Measurements from ENCODE around the gene LAMP2.

The LAMP2 gene

DNA sequence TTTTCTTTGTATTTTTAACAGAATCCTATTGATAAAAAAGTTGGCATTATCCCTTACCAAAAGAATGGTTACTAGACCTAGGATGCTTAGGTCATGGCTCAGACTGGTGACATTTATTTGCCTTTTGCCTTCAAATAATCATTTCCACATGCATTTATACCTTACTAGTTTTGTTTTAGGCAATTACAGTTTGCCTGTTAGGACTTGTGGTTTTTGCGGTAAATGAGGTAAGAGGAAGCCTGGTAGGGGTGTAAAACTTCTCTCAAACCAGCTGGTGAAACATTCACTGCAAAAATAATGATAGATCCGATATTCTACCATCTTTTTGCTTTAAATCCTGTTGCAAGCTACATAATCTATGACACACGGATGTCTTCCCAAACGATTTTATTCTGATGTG, 12.1 kb downstream of the LAMP2 start:
- no peak for DNase-seq (ENCODE audit: low spot score)

GRCh38 chrX:120453985-120454384, 15.1 kb downstream of the LAMP2 start:
- no peak for DNase-seq (ENCODE audit: low spot score)

DNA sequence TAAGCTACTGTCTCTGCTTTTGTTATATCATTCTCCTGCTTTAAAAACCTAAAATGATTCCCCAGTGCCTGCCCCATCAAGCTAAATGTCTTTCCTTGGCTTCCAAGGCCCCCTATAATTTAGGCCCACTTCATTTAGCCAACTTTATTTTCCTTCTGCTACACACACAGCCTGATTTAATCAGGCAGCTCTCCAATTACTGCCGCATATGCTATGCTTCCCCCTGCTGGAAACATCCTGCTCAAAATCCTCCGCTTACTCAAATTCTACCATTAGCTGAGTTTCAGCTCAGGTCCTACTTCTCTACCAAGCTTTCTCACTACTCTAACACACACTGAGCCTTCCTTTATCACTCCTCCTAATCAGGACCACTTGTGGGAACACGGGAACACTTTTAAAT, 17.0 kb downstream of the LAMP2 start:
- DNase-seq (ENCODE audit: low spot score): peak; percentile 50

DNA sequence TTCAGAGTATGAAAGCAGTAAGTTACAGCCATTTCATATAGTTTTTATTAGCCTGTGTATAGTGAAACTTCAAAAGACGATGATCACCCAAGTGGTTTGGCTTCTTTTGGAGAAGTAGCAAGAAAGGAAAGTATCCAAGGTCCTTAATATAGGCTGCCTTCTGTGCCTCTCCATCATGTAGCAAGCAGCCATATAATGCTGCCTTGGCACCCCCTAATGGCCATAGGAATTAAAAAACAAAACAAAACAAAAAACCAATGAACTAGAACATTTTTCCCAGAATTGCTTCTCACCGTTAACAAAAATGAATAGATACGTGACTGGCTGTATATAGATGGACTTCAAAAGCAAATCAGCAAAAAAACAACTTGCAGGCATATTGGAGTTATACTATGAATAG, 18.9 kb downstream of the LAMP2 start:
- no peak for DNase-seq (ENCODE audit: low spot score)

- peak; percentile 73 for DNase-seq (ENCODE audit: low spot score)
These were observed 22.6 kb downstream of the LAMP2 start for GRCh38 chrX:120446498-120446897.

DNA sequence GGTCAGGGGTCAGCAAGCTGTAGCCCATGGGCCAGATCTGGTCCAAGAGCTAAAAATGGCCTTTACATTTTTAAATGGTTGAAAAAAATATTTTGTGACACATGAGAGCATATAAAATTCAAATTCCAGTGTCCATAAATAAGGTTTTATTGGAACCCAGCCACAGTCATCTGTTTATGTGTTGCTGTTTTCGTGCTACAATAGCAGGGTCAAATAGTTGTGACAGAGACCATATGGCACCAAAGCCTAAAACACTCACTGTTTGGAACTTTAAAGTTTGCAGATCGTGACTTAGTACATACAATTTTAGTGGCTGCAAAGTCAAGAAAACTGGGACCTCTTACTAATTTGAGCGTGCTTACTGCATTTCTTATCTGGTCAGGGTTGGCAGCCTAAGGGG, 29.2 kb downstream of the LAMP2 start:
- DNase-seq (ENCODE audit: low spot score): no peak

GRCh38 chrX:120429776-120430540, 39.1 kb downstream of the LAMP2 start:
- no peak for DNase-seq (ENCODE audit: low spot score)

DNA sequence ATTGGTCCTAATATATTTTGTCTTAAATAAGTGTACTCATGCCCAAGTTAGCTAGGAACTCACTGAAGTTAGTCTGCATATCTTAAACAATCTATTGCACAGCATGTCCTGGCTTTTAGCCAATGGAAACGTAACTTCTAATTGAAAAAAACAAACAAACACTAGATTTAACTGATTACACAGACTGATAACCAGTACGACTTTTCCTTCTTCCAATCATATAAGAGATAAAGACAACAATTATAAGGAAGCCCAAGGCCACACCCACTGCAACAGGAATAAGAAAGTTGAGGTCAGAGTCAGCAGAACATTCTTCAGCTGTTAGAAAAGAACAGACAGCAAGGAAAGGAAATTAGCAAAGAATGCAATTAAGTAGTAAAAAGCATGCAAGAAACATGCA, 40.8 kb downstream of the LAMP2 start:
- no peak for DNase-seq (ENCODE audit: low spot score)

DNA sequence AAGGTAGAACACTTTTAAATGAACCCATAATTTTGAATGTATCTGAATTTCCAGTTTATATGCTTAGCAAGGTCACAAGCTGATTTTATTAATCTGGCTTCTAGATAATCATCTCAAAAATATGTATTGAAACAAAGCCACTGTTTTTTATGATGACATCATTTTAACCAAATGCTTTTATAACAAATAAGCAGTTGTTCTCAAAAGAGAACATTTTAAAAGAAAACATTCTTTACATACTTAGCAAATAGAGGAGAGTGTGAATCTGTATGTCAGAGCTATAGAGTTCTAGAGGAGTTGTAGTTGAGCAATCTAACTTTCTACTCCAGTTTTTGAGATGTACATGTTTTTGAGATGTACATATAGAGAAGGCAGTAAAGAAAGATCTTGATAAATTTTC, 42.5 kb downstream of the LAMP2 start:
- no peak for DNase-seq (ENCODE audit: low spot score)

DNA sequence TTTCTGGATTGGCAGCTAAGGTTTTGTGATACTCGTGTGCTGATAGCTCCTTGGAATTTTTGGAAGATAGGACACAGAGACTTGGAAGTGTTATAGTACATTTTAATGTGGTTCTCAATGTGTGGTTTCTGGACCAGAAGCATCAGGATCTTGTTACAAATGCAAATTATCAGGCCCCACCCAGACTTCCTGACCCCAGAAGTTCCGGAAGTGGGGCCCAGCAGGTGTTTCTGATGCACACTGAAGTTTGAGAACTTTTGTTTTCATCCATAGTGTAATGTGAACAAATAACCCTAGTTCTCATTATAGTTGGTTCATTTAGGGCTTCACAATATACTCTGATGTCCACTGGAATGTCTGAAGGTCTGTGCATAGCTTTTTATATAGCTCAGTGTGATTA, 49.6 kb downstream of the LAMP2 start:
- no peak for DNase-seq (ENCODE audit: low spot score)

- no peak for DNase-seq (ENCODE audit: low spot score)
These were observed 60.9 kb downstream of the LAMP2 start for GRCh38 chrX:120408168-120408567.

GRCh38 chrX:120406638-120407037, 62.5 kb downstream of the LAMP2 start:
- no peak for DNase-seq (ENCODE audit: low spot score)

GRCh38 chrX:120402369-120402768, 66.7 kb downstream of the LAMP2 start:
- DNase-seq (ENCODE audit: low spot score): no peak

GRCh38 chrX:120401301-120401700, 67.8 kb downstream of the LAMP2 start:
- no peak for DNase-seq (ENCODE audit: low spot score)

DNA sequence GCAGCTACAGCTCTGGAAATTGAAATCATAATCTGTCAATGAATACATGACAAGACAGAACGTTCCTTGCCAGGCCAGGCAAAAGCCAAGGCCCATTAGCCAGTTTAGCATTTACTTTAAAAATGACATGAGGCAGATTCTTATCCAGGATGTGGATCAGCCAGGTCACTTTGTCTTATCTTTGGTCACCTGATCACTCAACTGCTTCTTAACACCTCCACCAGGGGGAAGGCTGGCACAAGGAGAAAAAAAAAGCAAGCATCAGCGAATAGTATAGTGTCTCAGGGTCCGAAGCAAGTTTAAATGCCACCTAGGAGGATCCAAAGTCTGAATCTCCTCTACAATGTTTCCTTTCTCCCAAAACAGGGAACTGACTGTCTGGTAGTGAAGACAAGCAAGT, 88.4 kb downstream of the LAMP2 start:
- DNase-seq (ENCODE audit: low spot score): no peak

- DNase-seq (ENCODE audit: low spot score): no peak
These were observed 89.0 kb downstream of the LAMP2 start for GRCh38 chrX:120379937-120380681.

- DNase-seq (ENCODE audit: low spot score): no peak
These were observed 90.5 kb downstream of the LAMP2 start for GRCh38 chrX:120378570-120378969.
